ENCODE data around the gene DIPK1B.
A peak's percentile ranks its signal among the peaks of the same experiment; 100 is the strongest.

The DIPK1B gene

DNA sequence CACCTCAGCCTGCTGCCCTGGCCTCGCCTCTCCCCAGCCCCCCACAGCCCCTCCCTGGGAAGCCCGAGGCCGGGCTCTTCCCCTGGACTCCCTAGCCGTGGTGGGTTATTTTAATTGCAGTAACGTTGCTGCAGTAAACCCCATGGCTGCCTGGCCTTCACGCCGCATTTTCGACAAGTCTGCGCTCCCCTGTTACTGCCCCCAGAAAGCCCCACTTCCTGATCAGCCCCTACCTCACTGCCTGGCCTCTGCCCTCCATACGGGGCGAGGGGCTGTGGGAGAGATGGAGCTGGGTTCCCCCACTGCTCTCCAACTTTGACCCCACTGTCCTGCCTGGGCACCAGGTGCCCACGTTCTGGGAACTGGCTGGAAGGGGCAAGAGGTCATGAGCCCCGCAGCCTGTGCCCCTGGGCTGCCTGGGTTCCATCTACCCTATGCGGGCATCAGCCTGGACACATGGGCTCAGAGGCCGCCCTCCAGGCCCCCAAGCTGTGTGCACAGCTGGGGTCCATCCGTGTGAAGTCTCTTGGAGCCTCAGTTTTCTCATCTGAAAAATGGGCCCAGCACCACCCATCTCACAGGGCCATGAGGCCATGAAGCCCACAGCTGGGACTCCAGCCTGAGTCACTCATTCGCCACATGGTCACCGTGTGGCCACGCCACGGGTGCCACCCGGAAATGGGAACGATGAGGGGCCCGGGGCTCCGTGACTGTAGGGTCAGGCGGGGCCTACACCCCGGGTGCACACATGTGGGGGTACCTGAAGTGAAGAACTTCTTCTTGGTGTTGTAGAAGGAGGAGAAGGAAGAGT, 38.2 kb upstream of the DIPK1B start:
- no peaks in the 10 kb centered on the region for H3K27me3 ChIP-seq (ENCODE audit: insufficient read depth, low read length)
- no peak overlapping the region for H2AFZ ChIP-seq (ENCODE audit: insufficient read depth, low read length, poor library complexity)
- H2BK12ac ChIP-seq (ENCODE audit: low read length): no peak overlapping the region
- H3K4me3 ChIP-seq (ENCODE audit: low read depth, low read length): no peak overlapping the region
- H3K18ac ChIP-seq (ENCODE audit: low read length): no peak overlapping the region
- no peak overlapping the region for H2BK120ac ChIP-seq (ENCODE audit: insufficient read depth, low read length, poor library complexity)
- H3K9ac ChIP-seq (ENCODE audit: low read length): no peak overlapping the region
- no peak overlapping the region for H3K27ac ChIP-seq (ENCODE audit: low read depth, low read length)
- H3K79me2 ChIP-seq (ENCODE audit: control insufficient read depth, insufficient read depth, low read length, poor library complexity): no peaks in the 10 kb centered on the region
- H3K36me3 ChIP-seq (ENCODE audit: control insufficient read depth in 1 of 2, insufficient read depth in 2 of 2, low read length in 2 of 2): peaks cover 2 to 6% of the 10 kb centered on the region in 2 experiments
- no peak overlapping the region for H4K8ac ChIP-seq (ENCODE audit: low read depth, low read length)
- no peak overlapping the region for H3K14ac ChIP-seq (ENCODE audit: low read length)
- no peak overlapping the region for H3K4ac ChIP-seq (ENCODE audit: low read depth, low read length)
- H3K79me1 ChIP-seq (ENCODE audit: low read length): no peaks in the 10 kb centered on the region
- H3K4me1 ChIP-seq (ENCODE audit: control insufficient read depth in 1 of 2, insufficient read depth in 2 of 2, low read length in 2 of 2): no peaks in the 10 kb centered on the region
- H4K91ac ChIP-seq (ENCODE audit: low read depth, low read length): no peak overlapping the region
- DNase-seq: no peak
- H4K12ac ChIP-seq (ENCODE audit: low read depth, low read length): no peak overlapping the region
- H2AK5ac ChIP-seq (ENCODE audit: low read length): no peak overlapping the region
- H3K9me3 ChIP-seq (ENCODE audit: insufficient read depth, low read depth, low read length): no peaks in the 10 kb centered on the region
- no peak overlapping the region for H3K4me2 ChIP-seq (ENCODE audit: low read length)
- H2BK5ac ChIP-seq (ENCODE audit: low read depth, low read length, poor library complexity): no peak overlapping the region
- WGBS (ENCODE audit: extremely low coverage, insufficient coverage, insufficient read length): no CpG with 5 or more reads among the region's 26 CpGs
- no peak overlapping the region for H3K23ac ChIP-seq (ENCODE audit: low read length)

DNA sequence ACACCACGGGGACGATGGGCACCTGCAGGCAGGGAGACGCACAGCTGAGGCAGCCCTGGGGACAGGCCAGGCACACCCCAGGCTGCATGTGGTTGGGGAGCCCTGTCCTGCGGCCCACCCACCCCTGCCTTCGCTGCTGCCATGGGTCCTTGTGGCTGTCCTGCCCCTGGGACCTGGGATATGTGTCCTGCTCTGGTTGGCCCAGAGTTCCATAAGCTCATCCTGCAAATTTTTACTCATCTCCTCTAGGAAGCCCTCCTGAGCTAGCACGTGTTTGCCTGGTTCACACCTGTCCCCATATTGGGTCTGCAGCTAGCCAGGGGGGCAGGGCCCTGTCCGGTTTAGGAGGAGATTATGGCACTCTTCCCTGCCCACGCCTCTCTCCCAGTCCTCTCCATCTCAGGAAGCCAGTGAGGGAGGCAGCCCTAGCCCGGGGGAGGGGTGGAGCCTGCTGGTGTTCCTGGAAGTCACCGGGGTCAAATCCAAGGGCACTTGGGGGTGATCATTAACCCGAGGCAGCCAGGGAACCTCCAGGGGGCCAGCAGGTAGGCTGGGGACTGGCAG, 37.5 kb upstream of the DIPK1B start:
- Histone ChIP-seq H3K27me3 (ENCODE audit: insufficient read depth, low read length) (no peaks in the 10 kb centered on the region), H2BK12ac (ENCODE audit: low read length) (no peak overlapping the region), H3K4me1 (ENCODE audit: control insufficient read depth in 1 of 2, insufficient read depth in 2 of 2, low read length in 2 of 2) (no peaks in the 10 kb centered on the region), H3K79me2 (ENCODE audit: control insufficient read depth, insufficient read depth, low read length, poor library complexity) (no peaks in the 10 kb centered on the region), H2AK5ac (ENCODE audit: low read length) (no peak overlapping the region), H3K27ac (ENCODE audit: low read depth, low read length) (no peak overlapping the region), H3K14ac (ENCODE audit: low read length) (no peak overlapping the region), H3K9me3 (ENCODE audit: insufficient read depth, low read depth, low read length) (no peaks in the 10 kb centered on the region), H3K23ac (ENCODE audit: low read length) (no peak overlapping the region), H3K4me3 (ENCODE audit: low read depth, low read length) (no peak overlapping the region), H4K12ac (ENCODE audit: low read depth, low read length) (no peak overlapping the region), H3K4ac (ENCODE audit: low read depth, low read length) (no peak overlapping the region), H4K8ac (ENCODE audit: low read depth, low read length) (no peak overlapping the region), H3K4me2 (ENCODE audit: low read length) (no peak overlapping the region), H3K79me1 (ENCODE audit: low read length) (no peaks in the 10 kb centered on the region), H3K18ac (ENCODE audit: low read length) (no peak overlapping the region), H4K91ac (ENCODE audit: low read depth, low read length) (no peak overlapping the region), H2BK120ac (ENCODE audit: insufficient read depth, low read length, poor library complexity) (no peak overlapping the region), H3K36me3 (ENCODE audit: control insufficient read depth in 1 of 2, insufficient read depth in 2 of 2, low read length in 2 of 2) (peaks cover 2 to 6% of the 10 kb centered on the region in 2 experiments), H3K9ac (ENCODE audit: low read length) (no peak overlapping the region), H2AFZ (ENCODE audit: insufficient read depth, low read length, poor library complexity) (no peak overlapping the region), H2BK5ac (ENCODE audit: low read depth, low read length, poor library complexity) (no peak overlapping the region)
- no peak for DNase-seq
- no CpG with 5 or more reads among the region's 11 CpGs for WGBS (ENCODE audit: extremely low coverage, insufficient coverage, insufficient read length)

DNA sequence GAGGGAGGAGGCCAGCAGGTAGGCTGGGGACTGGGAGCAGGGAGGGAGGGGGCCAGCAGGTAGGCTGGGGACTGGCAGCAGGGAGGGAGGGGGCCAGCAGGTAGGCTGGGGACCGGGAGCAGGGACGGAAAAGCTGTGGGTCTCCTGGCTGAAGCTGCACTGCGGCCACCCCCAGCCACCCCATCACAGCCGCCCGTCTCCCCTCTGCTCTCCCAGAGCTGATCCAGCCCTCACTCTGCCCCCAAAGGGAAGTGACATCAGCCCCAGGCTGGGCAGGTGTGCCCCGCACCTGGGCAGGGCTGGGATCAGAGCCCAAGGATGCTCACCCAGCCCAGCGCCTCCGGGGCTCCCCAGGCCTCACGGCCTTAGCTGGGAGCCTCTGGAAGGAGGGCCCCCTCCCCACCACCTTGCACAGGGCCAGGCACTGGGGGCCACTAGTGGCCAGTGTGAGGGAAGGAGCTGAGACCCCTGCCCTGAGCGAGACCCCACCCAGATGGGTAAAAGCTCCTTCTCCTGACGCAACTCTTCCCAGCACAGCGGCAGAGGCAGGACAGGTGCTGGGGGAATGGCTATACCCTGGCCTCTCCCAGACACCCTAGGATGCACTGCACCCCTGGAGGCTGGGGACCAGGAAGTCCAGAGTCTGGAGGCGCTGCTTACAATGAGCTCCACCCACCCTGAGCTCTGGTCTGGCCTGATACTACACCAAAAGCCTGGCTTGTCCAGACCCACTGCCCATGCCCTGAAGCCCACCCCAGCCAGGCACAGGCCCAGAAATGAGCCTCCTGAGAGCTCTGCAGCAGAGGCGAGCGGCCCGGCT, 36.7 kb upstream of the DIPK1B start:
- no peak overlapping the region for H2BK120ac ChIP-seq (ENCODE audit: insufficient read depth, low read length, poor library complexity)
- H4K91ac ChIP-seq (ENCODE audit: low read depth, low read length): no peak overlapping the region
- no peaks in the 10 kb centered on the region for H3K9me3 ChIP-seq (ENCODE audit: insufficient read depth, low read depth, low read length)
- H4K12ac ChIP-seq (ENCODE audit: low read depth, low read length): no peak overlapping the region
- H3K9ac ChIP-seq (ENCODE audit: low read length): no peak overlapping the region
- H3K23ac ChIP-seq (ENCODE audit: low read length): no peak overlapping the region
- H3K18ac ChIP-seq (ENCODE audit: low read length): no peak overlapping the region
- H3K4me3 ChIP-seq (ENCODE audit: low read depth, low read length): no peak overlapping the region
- no peaks in the 10 kb centered on the region for H3K79me2 ChIP-seq (ENCODE audit: control insufficient read depth, insufficient read depth, low read length, poor library complexity)
- H3K4me2 ChIP-seq (ENCODE audit: low read length): no peak overlapping the region
- H3K79me1 ChIP-seq (ENCODE audit: low read length): no peaks in the 10 kb centered on the region
- H2BK12ac ChIP-seq (ENCODE audit: low read length): no peak overlapping the region
- no CpG with 5 or more reads among the region's 16 CpGs for WGBS (ENCODE audit: extremely low coverage, insufficient coverage, insufficient read length)
- peaks cover 2 to 6% of the 10 kb centered on the region in 2 experiments for H3K36me3 ChIP-seq (ENCODE audit: control insufficient read depth in 1 of 2, insufficient read depth in 2 of 2, low read length in 2 of 2)
- no peaks in the 10 kb centered on the region for H3K4me1 ChIP-seq (ENCODE audit: control insufficient read depth in 1 of 2, insufficient read depth in 2 of 2, low read length in 2 of 2)
- DNase-seq: no peak
- H2AK5ac ChIP-seq (ENCODE audit: low read length): no peak overlapping the region
- no peak overlapping the region for H3K27ac ChIP-seq (ENCODE audit: low read depth, low read length)
- no peak overlapping the region for H3K14ac ChIP-seq (ENCODE audit: low read length)
- no peak overlapping the region for H4K8ac ChIP-seq (ENCODE audit: low read depth, low read length)
- no peaks in the 10 kb centered on the region for H3K27me3 ChIP-seq (ENCODE audit: insufficient read depth, low read length)
- H2AFZ ChIP-seq (ENCODE audit: insufficient read depth, low read length, poor library complexity): no peak overlapping the region
- no peak overlapping the region for H2BK5ac ChIP-seq (ENCODE audit: low read depth, low read length, poor library complexity)
- no peak overlapping the region for H3K4ac ChIP-seq (ENCODE audit: low read depth, low read length)

DNA sequence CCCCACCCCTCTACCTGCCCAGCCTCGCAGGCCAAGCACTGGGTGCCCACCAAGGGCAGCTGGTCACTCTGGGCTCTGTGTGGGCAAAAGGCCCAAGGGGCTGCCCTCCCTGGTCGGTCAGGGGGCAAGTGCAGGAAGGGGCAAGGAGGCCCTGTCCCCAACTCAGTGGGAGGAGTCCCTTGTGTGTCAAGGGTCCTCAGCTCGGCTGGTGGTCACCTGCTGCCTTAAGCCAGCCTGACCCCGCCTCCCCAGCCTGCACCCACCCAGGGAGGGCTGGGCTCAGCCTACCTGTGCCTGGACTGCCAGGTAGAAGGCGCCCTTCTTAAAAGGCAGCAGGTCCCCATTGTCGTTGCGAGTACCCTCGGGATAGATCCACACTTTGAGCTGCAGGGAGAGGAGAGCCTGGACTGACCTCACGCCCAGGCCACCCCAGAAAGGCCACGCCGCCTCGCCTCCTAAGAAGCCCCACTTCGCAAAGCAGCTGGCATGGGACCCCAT, 36.0 kb upstream of the DIPK1B start:
- no peak overlapping the region for H3K23ac ChIP-seq (ENCODE audit: low read length)
- no peak overlapping the region for H2AFZ ChIP-seq (ENCODE audit: insufficient read depth, low read length, poor library complexity)
- no peaks in the 10 kb centered on the region for H3K9me3 ChIP-seq (ENCODE audit: insufficient read depth, low read depth, low read length)
- H3K79me1 ChIP-seq (ENCODE audit: low read length): no peaks in the 10 kb centered on the region
- H2AK5ac ChIP-seq (ENCODE audit: low read length): peak overlapping the region; percentile 10
- no peak overlapping the region for H2BK12ac ChIP-seq (ENCODE audit: low read length)
- no peak overlapping the region for H3K27ac ChIP-seq (ENCODE audit: low read depth, low read length)
- H4K8ac ChIP-seq (ENCODE audit: low read depth, low read length): no peak overlapping the region
- no peak overlapping the region for H3K18ac ChIP-seq (ENCODE audit: low read length)
- no peaks in the 10 kb centered on the region for H3K79me2 ChIP-seq (ENCODE audit: control insufficient read depth, insufficient read depth, low read length, poor library complexity)
- DNase-seq: no peak
- no peaks in the 10 kb centered on the region for H3K4me1 ChIP-seq (ENCODE audit: control insufficient read depth in 1 of 2, insufficient read depth in 2 of 2, low read length in 2 of 2)
- H3K27me3 ChIP-seq (ENCODE audit: insufficient read depth, low read length): no peaks in the 10 kb centered on the region
- no peak overlapping the region for H3K14ac ChIP-seq (ENCODE audit: low read length)
- H3K9ac ChIP-seq (ENCODE audit: low read length): no peak overlapping the region
- no peak overlapping the region for H3K4ac ChIP-seq (ENCODE audit: low read depth, low read length)
- no CpG with 5 or more reads among the region's 13 CpGs for WGBS (ENCODE audit: extremely low coverage, insufficient coverage, insufficient read length)
- H4K12ac ChIP-seq (ENCODE audit: low read depth, low read length): no peak overlapping the region
- no peak overlapping the region for H2BK5ac ChIP-seq (ENCODE audit: low read depth, low read length, poor library complexity)
- peak overlapping the region; percentile 54 for H3K4me3 ChIP-seq (ENCODE audit: low read depth, low read length)
- H3K4me2 ChIP-seq (ENCODE audit: low read length): no peak overlapping the region
- peaks cover 2 to 6% of the 10 kb centered on the region in 2 experiments for H3K36me3 ChIP-seq (ENCODE audit: control insufficient read depth in 1 of 2, insufficient read depth in 2 of 2, low read length in 2 of 2)
- H4K91ac ChIP-seq (ENCODE audit: low read depth, low read length): no peak overlapping the region
- H2BK120ac ChIP-seq (ENCODE audit: insufficient read depth, low read length, poor library complexity): no peak overlapping the region

Measured in trophoblast cell (in vitro differentiated cells and primary cell).